Thyroid gland (tissue), 4 donors: ENCODE results near the gene CAPN3.

ENCODE experiments used
- POLR2A ChIP-seq, 2 donors: fragments of 450-650 bp; IDR thresholded peaks; one replicate each; pipeline ENCODE4 v1.6.1; 2017; ENCODE audit warnings: antibody characterized with exemption in 2 of 2, mild to moderate bottlenecking in 2 of 2, moderate library complexity in 1 of 2
- TF ChIP-seq, protein P1 (sequence below), 6 experiments: fragments of 200-600 bp in 3 of 6; fragments of 450-650 bp in 3 of 6; sonication (generic) in 3 of 6; IDR thresholded peaks; one replicate each; pipeline ENCODE4 v1.5.1; 2016 to 2019; ENCODE audit warnings: antibody characterized with exemption in 6 of 6, mild to moderate bottlenecking in 2 of 6, inconsistent platforms in 1 of 6, moderate library complexity in 1 of 6

DNA sequence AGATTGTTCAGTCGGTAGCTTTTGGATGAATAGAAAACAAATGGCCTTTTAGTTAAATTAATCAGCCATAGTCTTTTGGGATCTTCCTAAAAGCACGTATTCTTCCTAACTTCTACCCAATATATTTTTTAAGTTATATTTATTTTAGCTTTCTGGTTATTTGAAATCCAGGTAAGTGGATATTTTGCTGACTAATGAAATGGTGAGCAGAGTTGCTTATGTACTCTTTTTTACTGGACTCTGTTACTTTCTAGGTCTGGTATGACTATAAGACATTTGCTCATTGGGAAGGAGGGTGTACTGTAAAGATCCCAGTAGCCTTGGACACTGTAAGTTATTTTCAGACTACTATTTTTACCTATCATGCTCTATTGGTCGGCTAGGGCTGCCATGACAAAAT lies 13.8 kb upstream of the CAPN3 start:
- TF ChIP-seq, protein P1, sequence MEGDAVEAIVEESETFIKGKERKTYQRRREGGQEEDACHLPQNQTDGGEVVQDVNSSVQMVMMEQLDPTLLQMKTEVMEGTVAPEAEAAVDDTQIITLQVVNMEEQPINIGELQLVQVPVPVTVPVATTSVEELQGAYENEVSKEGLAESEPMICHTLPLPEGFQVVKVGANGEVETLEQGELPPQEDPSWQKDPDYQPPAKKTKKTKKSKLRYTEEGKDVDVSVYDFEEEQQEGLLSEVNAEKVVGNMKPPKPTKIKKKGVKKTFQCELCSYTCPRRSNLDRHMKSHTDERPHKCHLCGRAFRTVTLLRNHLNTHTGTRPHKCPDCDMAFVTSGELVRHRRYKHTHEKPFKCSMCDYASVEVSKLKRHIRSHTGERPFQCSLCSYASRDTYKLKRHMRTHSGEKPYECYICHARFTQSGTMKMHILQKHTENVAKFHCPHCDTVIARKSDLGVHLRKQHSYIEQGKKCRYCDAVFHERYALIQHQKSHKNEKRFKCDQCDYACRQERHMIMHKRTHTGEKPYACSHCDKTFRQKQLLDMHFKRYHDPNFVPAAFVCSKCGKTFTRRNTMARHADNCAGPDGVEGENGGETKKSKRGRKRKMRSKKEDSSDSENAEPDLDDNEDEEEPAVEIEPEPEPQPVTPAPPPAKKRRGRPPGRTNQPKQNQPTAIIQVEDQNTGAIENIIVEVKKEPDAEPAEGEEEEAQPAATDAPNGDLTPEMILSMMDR (IDR thresholded peaks at IDR 0.05): no peak
- TF ChIP-seq POLR2A (IDR thresholded peaks at IDR 0.05): no peak
